Measurements from ENCODE around the gene VAPB.
"Not testable (repeated sequence)": the region's sequence is repeated elsewhere in the genome, so short reads cannot be mapped to it uniquely, and the experiment has no call there.

VAPB gene, protein sequence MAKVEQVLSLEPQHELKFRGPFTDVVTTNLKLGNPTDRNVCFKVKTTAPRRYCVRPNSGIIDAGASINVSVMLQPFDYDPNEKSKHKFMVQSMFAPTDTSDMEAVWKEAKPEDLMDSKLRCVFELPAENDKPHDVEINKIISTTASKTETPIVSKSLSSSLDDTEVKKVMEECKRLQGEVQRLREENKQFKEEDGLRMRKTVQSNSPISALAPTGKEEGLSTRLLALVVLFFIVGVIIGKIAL

DNA sequence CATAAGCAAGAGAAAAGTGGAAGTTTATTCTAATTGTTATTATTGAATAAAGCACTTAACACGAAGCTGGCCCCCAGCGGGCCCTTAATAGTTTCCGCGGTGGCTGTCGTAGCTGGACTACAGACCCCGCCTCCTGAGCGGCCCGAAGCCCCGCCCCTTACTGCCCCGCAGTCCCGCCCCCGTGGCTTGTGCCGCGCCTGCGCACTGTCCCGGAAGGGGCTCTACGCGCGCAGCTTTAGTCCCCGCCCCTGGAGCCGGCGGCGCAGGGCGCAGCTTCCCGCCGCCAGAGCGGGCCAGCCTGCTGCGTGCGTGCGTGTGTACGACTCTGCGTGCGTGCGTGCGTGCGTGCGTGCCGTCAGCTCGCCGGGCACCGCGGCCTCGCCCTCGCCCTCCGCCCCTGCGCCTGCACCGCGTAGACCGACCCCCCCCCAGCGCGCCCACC, at the start of gene VAPB:
VAPB (plus strand) TSS at position 348 of the 442 bp plus-strand sequence. CDS start 231 bp downstream, outside the sequence.
- peak; percentile 93 for DNase-seq (ENCODE audit: low spot score)

DNA sequence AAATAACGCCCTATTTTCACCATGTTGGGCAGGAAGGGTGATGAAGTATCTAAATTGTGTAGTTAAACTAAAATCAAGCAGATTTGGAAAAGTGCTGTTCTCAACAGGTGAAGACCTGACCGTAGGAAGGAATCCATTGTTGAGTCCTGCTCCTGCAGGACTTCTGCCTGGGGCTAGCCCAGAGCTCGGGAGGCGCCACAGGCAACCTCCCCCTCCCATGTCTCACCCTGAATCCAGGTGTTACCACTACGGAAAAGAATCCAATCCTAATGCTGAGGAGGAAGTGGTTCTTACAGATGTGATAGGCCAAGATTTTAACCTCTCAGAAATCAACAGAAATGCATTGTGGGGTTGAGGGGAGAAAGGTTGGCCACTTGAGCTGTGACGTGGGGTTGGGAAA, 49.3 kb upstream of the VAPB start:
- DNase-seq (ENCODE audit: low spot score), result no peak

DNA sequence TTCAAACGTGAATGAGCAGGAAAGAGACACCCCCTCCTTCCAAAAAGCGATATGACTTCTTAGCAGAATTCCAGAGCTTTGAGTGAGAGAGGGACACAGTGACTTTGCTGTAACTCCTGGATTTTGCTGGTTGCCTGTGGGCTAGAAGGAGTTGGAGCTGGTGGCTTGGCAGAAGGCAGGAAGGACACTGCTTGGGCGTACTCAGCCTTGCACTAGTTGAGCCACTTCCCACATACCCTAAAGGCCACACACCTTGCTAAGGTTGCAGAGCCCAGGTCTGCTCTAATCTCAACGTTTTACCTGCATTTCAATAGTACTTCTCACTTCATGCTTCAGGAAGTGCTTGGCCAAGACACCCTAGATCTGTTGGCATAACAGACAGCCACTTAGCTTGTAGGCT, 48.9 kb upstream of the VAPB start:
- no peak for DNase-seq (ENCODE audit: low spot score)

DNA sequence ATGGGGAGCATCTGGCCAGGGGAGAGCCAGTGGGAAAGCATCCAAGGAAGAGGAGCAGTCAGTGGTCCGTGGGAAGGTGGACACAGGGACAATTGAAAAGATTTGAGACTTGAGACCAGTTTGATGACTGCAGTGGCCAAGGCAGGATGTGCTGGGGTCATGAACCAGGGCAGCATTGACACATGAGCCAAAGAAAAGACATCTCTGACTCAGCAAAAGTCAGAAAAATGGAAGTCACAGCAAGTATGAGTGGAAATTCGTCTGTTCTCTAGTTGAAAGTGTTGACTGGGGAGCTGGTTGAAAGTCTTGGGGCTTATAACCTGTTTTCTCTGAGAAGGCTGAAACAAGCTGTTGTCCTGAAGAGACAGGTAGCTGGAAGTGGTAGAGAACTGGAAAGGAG, 48.2 kb upstream of the VAPB start:
- DNase-seq (ENCODE audit: low spot score), result no peak

DNA sequence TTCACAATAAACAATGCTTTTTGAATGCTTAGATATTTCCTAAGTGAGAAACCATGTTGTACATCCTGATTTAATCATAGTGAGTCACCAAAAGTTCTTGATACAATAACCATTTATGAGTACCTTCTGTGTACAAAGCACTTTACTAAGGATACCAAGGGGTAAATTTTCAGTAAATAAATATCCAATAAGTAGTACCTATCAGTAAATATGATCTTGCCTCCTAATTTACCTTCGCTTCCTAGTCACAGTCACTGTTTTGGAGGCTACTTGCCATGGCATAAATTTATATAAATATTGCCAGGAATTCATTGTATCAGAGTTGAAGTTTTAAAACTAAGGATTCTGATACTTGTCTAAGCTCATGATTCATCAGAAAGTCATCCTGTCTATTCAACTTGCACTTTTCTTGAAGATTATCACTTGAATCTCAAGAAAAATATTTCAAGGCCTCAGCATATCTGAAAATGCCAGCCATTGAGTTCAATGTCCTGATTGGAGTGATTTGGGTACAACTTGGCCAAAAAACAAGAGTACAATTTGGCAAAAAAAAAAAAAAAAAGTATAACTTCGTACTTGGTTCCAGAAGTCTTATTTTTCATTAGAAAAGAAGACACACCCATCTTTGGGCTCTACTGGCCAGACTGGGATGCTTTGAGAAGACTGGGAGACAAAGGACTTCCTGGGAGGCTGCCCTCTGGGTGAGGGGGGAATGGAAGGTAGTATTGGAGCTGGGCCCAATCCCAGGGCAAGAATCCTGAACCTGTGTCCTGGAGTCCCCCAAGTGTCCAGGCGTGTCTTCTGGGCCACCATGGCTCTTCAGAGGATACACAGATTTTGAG, 46.7 kb upstream of the VAPB start:
- DNase-seq (ENCODE audit: low spot score), result no peak

DNA sequence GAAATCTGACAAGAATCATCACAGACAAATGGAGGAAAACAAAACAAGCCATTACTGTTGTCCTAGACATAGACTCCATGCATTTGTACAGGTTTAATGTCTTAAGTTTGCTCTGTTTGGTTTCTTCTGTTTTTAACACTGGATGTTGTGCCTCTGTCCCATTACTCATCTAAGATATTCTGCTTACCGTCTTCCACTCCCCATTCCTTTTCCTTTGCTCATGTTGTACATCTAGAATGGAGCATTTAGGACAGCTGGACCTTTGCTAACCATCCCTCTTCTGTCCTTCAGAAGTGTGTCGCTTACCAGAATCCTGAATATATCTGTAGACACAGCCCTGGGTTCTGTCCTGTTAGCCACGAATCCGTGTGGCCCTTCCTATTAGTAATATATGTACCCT, 44.3 kb upstream of the VAPB start:
- DNase-seq (ENCODE audit: low spot score), result no peak

DNA sequence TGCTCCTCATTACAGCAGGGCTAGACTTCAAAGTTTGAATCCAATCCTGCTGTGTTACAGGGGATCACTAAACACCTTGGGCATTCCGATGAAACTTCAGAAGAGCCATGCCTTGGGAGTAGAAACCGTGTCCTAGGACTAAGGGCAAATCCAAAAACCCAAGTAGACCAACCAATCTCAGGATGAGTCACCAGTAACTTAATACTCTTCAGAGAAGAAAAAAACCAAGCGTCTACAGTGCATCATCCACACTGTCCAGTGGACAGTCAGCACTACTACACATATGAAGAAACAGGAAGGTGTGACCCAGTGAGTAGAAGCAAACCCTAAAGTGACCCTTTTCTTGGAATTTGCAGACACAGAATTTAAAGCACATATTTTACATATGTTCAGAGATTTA, 39.5 kb upstream of the VAPB start:
- no peak for DNase-seq (ENCODE audit: low spot score)

DNA sequence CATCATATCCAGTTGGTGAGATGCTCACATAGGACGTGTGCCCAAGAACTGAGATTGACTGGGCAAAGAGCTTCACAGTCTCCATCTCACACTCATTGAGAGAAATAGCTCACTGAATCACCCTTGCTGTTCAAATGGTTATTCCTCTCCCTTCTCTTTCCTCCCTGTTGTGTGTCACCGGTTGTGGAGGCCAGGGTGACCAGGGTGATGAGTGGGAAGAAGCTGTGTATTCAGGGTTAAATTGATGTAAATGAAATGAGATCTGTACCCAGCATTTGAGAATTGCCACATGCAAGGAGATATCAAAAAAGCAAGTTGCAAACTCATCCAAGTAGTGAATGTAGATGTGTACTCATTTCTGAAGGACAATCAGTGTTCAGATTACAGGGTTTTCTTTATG, 36.6 kb upstream of the VAPB start:
- DNase-seq (ENCODE audit: low spot score), result no peak

DNA sequence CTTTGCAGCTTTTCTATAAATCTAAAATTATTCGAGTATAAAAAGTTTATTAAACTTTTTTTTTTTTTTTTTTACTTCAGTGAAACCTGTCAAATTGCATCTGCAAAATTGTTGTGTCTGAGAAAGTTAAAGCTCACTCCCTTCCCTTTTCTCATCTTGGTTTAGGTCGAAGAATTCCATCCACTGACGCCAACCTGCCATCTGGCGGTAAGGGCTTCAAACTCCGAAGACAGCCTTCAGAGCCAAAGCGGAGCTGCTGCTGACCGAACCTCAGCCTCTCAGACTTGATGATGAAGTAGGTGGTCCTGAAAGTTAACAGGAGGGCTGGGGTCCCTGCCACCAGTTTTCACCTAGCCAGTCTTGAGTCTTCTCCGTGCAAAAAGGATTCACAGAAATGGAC, 29.6 kb upstream of the VAPB start:
- no peak for DNase-seq (ENCODE audit: low spot score)

DNA sequence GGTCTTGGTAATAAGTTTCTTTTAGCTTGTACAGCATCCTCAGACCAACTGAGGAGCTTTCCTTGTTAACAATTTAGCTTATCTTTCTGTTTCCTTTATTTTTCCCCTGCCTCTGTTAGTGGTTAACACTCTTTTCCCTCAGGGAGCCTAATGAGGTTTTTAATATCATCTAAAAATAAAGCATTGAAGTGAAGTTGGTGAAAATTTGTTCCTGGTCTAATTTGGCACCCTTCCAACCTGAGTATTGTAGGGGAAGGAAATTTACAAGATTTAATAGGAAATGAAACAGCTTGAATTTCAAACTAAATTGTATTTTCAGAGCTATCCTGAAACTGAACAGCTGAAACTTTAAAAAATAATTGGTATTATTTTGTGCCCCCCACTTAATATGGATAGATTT, 28.1 kb upstream of the VAPB start:
- no peak for DNase-seq (ENCODE audit: low spot score)

DNA sequence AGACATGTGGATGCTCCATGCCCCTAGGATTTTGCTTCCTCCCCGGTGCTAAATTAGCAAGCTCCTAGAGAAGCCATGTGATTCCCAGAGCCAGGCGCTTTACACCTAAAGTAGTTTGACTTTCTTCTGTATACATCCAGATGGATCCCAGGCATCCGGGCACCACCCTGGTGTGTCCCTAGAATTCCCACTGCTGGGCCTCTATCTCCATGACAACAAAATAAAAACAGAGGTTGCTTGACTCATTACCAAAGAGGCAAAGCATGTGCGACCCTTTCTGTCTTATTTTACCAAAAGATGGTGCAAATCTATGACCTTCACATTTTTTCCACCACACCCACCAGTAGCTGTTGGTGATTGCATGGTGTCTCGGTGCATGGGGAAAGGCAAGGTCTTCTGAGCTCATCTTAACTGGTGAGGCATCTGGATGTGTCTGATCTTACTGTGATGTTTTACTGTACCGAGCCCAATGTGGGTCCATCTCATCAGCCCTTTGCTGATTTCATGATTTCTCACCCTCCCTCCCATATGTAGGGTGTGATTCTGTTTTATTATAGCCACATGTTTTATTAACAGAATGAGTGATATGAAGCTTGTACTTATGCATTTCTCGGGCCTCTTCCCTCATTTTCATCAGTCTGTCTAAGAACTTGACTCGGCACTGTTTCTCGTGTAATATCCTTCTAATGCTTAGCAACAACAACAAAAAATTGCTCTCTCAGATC, 27.4 kb upstream of the VAPB start:
- DNase-seq (ENCODE audit: low spot score), result no peak

DNA sequence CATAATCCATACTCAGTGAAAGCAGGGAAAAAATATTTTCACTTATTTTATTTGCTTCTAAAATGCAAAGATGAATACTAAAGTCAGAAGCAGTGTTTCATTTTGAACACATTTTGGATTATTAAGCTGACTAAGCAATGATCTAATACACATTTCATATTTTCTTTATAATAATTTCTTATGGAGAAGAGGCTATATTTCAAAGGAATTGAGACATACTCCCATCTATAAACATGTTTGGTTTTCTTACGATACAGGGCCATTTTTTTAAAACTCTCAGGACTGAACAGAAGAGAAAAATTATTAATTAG, 26.9 kb upstream of the VAPB start:
- no peak for DNase-seq (ENCODE audit: low spot score)

DNA sequence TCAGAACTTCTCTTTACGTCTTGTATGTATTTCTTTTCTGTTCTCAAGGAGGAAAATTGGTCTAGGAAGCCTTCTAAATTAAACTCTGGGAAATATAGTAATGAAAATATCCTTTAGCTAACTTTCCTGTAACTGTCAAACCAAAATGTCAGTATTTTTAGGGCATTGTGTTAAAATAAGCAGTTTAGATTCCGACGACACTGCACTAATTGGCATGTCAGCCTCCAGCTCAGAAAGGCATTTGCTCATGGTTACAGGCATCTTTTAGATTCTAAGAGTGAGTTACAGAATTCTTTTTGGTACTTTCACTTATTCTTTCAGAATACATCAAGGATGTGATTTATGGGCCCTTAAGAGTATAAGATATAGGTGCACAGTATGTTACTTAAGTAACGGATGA, 26.1 kb upstream of the VAPB start:
- no peak for DNase-seq (ENCODE audit: low spot score)

DNA sequence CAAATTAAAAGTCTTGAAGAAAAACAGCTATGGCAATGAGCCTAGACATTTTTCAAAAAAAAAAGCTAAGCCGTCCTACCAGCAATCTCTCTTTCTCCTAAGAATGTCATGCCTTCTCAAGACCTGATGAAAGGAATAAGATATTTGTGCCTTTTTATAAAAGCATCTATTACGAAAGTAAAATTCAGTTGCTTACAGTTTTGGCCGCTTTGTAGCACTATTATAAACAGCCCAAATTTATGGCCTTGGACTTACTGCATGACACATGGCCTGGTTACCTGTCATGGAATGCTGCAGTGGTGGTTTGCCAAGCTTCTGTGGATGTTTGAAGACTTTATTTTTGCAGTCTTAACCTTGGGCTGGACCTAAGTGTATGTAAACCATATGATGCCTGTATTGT, 22.2 kb upstream of the VAPB start:
- no peak for DNase-seq (ENCODE audit: low spot score)

DNA sequence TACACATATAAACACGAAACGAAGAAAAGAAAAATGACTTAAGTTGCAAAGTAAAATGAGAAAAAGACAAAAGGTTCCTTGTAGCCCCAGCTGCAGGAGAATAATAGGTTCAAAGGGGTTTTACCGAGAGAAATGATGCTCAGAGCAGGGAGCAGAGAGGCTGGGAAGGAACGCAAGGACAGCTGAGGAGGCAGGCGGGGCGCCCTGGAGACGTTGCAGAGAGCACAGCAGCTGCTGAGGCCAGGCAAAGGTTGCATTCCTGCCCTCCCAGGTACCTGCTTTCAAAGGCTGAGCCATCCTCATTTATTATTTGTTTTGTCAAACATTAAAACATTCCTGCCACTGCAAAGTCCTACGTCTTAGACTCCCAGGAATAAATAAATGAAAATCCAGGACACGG, 16.2 kb upstream of the VAPB start:
- DNase-seq (ENCODE audit: low spot score), result no peak

DNA sequence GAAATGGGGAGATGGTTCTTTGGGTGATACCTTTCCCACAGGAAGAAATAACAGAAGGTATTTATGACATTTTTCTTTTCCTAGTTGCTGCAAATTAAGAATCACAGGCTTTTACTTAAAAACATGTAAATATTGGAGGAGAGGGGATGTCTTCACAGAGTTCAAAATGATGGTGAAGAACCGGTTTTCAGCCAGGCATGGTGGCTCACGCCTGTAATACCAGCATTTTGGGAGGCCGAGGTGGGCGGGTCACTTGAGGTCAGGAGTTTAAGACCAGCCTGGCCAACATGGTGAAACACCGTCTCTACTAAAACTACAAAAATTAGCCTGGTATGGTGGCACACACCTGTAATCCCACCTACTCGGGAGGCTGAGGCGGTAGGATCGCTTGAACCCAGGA, 15.7 kb upstream of the VAPB start:
- DNase-seq (ENCODE audit: low spot score), result not testable (repeated sequence)

DNA sequence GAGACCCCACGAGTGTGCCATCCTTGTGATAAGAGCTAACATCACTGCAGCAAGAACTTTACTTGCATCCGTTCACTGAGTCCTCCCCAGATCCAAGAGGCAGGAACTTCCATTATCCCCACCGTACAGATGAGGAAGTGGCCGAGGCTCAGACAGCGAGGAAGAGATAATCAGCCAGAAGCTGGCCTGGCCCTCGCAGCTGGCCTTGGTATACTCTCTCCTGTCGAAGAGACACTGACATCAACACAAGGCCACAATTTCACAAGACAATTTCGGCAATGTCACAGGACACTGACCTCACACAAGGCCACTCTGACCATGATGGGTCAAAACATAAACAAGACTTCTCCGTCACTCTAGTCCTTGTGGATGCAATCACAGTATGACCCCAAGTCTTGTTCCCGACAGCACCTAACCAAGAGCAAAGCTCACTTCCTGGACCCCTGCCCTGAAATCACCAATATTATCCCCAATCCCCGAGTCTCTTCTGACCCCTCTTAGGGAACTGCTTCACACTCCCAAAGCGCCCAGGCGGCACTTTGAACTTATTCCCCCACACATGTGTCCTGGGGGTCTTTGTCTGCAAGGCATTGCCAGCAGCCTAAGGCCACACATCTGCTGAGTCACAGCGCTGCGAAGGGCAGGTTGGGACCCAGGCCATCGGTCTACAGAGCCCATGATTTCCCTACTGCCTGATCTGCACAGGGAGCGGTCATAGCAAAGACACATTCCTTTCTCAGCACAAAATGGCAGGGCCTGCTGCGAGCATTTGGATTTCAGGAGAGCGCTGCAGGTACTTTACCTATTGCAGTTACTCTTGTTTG, 14.8 kb upstream of the VAPB start:
- no peak for DNase-seq (ENCODE audit: low spot score)

DNA sequence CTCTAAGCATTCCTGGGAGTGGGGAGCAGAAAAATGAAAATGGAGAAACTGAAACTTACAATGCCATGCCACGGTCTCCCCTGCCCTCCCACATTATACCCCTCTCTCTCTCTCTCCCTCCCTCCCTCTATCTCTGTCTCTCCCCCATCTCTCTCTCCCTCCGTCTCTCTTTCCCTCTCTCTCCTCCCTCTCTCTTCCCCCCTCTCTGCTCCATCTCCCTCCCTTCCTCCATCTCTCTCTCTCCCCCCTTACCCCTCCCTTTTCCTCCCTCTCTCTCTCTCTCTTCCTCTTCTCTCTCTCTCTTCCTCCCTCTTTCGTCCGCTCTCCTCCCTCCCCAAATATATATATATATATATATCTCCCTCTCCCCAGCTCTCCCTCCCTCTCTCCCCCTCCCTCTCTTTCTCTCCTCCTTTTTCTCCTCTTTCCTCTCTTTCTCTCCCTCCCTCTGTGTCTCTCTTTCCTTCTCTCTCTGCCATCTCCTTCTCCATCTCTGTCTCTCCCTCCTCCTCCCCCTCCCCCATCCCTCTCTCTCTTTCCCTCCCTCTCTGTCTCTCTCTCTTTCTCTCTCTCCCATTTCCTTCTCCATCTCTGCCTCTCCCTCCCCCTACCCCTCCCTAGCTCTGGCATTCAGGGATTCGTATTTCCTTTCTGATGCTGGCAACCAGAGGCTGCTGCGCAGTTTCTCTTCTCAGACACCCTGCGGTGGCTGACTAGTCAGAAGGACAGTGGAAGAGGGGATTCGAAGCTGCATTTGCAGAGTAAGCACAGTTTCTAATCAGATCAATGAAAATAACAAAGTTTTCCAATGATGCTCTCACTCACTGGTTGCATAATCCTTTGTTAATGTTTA, 13.9 kb upstream of the VAPB start:
- no peak for DNase-seq (ENCODE audit: low spot score)

DNA sequence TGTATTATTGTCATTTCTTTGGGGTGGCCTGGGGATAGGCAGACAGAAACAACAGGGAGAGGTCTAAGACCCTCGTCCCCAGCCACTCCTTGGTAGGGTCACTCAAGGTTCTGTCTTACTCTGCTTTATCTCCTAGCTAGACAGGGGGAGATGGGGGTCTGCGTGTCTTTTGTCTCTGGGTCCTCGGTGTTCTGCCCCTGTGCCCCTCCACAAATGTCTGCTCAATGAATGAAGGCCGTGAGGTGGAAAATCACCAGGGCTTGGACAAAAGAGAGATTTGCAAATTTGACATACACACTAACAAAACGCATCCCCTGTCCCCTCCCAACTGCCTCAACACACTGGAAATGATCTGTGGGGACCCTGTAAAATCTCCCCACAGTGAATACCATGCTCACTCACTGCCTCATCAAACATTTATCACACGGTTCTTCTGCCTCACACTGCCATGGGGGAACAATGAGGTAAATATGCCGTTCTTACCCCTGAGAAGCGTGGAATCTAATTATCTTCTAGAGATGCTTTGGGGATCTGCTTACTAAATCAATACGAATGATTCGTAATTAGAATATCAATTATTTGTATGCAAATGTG, 13.2 kb upstream of the VAPB start:
- no peak for DNase-seq (ENCODE audit: low spot score)

DNA sequence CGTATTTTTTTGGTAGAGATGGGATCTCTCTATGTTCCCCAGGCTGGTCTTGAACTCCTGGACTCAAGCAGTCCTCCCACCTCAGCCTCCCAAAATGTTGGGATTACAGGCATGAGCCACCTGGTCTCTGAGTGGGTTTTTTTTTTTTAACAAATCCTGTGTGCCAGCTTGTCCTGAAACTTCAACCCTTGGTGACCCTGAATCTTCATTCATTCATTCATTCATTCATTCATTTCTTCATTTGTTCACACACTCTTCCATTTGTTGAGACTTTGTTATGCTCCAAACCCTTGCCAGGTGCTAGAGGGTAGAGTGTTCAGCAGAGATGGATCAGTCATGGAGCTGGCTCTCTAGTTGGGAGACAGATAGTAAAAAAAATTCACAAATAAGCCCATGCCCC, 12.0 kb upstream of the VAPB start:
- no peak for DNase-seq (ENCODE audit: low spot score)

Data from pons (tissue), 1 donor.